HepG2 (cell line): Measurements from ENCODE around the gene ZMIZ1. TPM values are rescaled to one million over a fixed set of nuclear protein-coding genes. Genes with fewer than 3 reads are reported as not detected.

Experiments
- ATAC-seq: fragments of 200-7000 bp; cut with Tn5 transposase; 3 replicates; pipeline ENCODE4 v1.9.1; 2020; ENCODE audit warnings: mild to moderate bottlenecking, moderate library complexity
- BruUV-seq: library from RNA; stranded (reverse); fragments of 400-500 nt; replicated peaks from 2 replicates; lab custom pipeline; 2021; lab: Mats Ljungman, UMichigan
- CTCF ChIA-PET: fragments of 300-600 bp; formaldehyde crosslinking; extraction: SDS; loops from one replicate; lab custom pipeline; 2021; ENCODE audit warnings: low total read pairs, inconsistent platforms, low intra/inter-chr PET ratio; lab: Yijun Ruan, JAX
- POLR2A ChIA-PET: fragments of 350-600 bp; sonication (Branson Sonifier 250); formaldehyde crosslinking; loops from one replicate; lab custom pipeline; 2020; ENCODE audit warnings: antibody characterized with exemption, inconsistent platforms; lab: Yijun Ruan, JAX
- DNase-seq: peaks from one replicate; pipeline ENCODE4 v3.0.0-alpha.2; 2015; ENCODE audit warnings: low spot score
- FAIRE-seq: peaks from 3 replicates; lab custom pipeline; 2011; peaks lifted over from hg19 to GRCh38; lab: Jason Lieb, UNC
- H2AFZ ChIP-seq: one replicate; pipeline ENCODE4 v1.6.1; 2011; ENCODE audit warnings: low read length, inconsistent platforms
- H3K27ac ChIP-seq: fragments of 300-600 bp; 3 replicates; pipeline ENCODE4 v1.8.0; 2011; ENCODE audit warnings: mixed run types, mild to moderate bottlenecking, mixed read lengths, low read length, inconsistent platforms; ENCODE audit not compliant: insufficient read depth; ENCODE audit errors: extremely low read length
- H3K27me3 ChIP-seq, 2 experiments: fragments of 200-600 bp in 1 of 2; 2 replicates in 1 of 2; 3 replicates in 1 of 2; pipeline versions ENCODE4 v1.6.0 to v1.8.0; 2011; ENCODE audit warnings: low read length in 2 of 2, mild to moderate bottlenecking in 2 of 2, moderate library complexity in 2 of 2, inconsistent platforms in 1 of 2; ENCODE audit not compliant: insufficient read depth in 2 of 2, control insufficient read depth in 1 of 2
- H3K36me3 ChIP-seq, 2 experiments: fragments of 200-600 bp in 1 of 2; replicated peaks in 1 of 2; 2 replicates in 1 of 2; 3 replicates in 1 of 2; pipeline versions ENCODE4 v1.5.1 to v1.8.0; 2011; ENCODE audit warnings: low read length in 2 of 2, inconsistent platforms in 1 of 2; ENCODE audit not compliant: insufficient read depth in 2 of 2, control insufficient read depth in 1 of 2
- H3K4me1 ChIP-seq: 2 replicates; pipeline ENCODE4 v1.5.1; 2012; ENCODE audit warnings: low read length, inconsistent platforms; ENCODE audit not compliant: insufficient read depth
- H3K4me2 ChIP-seq: 2 replicates; pipeline ENCODE4 v1.6.0; 2011; ENCODE audit warnings: low read depth, low read length, inconsistent platforms
- H3K4me3 ChIP-seq, 3 experiments: fragments of 200-600 bp in 1 of 3; sonication (generic), shearing (Covaris generic) in 1 of 3; replicated peaks in 1 of 3; 2 replicates each; pipeline ENCODE4 v1.5.1; 2011 to 2016; ENCODE audit warnings: low read length in 3 of 3, inconsistent platforms in 2 of 3, low read depth in 2 of 3, mild to moderate bottlenecking in 2 of 3, control low read depth in 1 of 3, mixed read lengths in 1 of 3; ENCODE audit not compliant: insufficient read depth in 1 of 3
- H3K79me2 ChIP-seq: one replicate; pipeline ENCODE4 v1.6.1; 2011; ENCODE audit warnings: low read length, inconsistent platforms; ENCODE audit not compliant: insufficient read depth
- H3K9ac ChIP-seq: 2 replicates; pipeline ENCODE4 v1.6.0; 2011; ENCODE audit warnings: mild to moderate bottlenecking, low read depth, low read length, inconsistent platforms; ENCODE audit not compliant: insufficient read depth
- H3K9me3 ChIP-seq: 2 replicates; pipeline ENCODE4 v1.5.1; 2012; ENCODE audit warnings: mild to moderate bottlenecking, low read length
- H4K20me1 ChIP-seq: 2 replicates; pipeline ENCODE4 v1.6.0; 2011; ENCODE audit warnings: inconsistent platforms, mild to moderate bottlenecking, low read length, moderate library complexity; ENCODE audit not compliant: insufficient read depth
- EP300 ChIP-seq, 3 experiments: sonication (generic) in 1 of 3; formaldehyde crosslinking in 1 of 3; IDR thresholded peaks; 2 replicates each; pipeline versions ENCODE4 v1.5.1 to v1.6.1; 2011 to 2020; ENCODE audit warnings: low read depth in 2 of 3, low read length in 2 of 3, borderline replicate concordance in 1 of 3, improper control_type of control experiment in 1 of 3, mild to moderate bottlenecking in 1 of 3, missing genetic modification reagents in 1 of 3, moderate library complexity in 1 of 3
- GLMP ChIP-seq: sonication (generic); formaldehyde crosslinking; IDR thresholded peaks from 2 replicates; pipeline ENCODE4 v1.9.0; 2021; ENCODE audit warnings: missing genetic modification reagents, mild to moderate bottlenecking, borderline replicate concordance
- KDM4B ChIP-seq: sonication (generic); formaldehyde crosslinking; IDR thresholded peaks from 2 replicates; pipeline ENCODE4 v1.4.0; 2020; ENCODE audit warnings: missing genetic modification reagents
- MZF1 ChIP-seq: sonication (generic); formaldehyde crosslinking; IDR thresholded peaks from 2 replicates; pipeline ENCODE4 v1.8.1; 2023; ENCODE audit warnings: mild to moderate bottlenecking, missing genetic modification reagents, borderline replicate concordance
- SALL2 ChIP-seq: sonication (generic); formaldehyde crosslinking; IDR thresholded peaks from 2 replicates; pipeline ENCODE4 v1.8.1; 2023; ENCODE audit warnings: mild to moderate bottlenecking, missing genetic modification reagents, inconsistent platforms
- SAP130 ChIP-seq: IDR thresholded peaks from 2 replicates; pipeline ENCODE4 v1.6.1; 2016; ENCODE audit warnings: low read depth
- SATB2 ChIP-seq: sonication (generic); formaldehyde crosslinking; IDR thresholded peaks from 2 replicates; pipeline ENCODE4 v1.5.0; 2020; ENCODE audit warnings: missing genetic modification reagents
- SNAPC4 ChIP-seq: sonication (generic); formaldehyde crosslinking; IDR thresholded peaks from 2 replicates; pipeline ENCODE4 v1.4.0; 2020; ENCODE audit warnings: mild to moderate bottlenecking, missing genetic modification reagents
- ZNF263 ChIP-seq: sonication (generic); formaldehyde crosslinking; IDR thresholded peaks from 2 replicates; pipeline ENCODE4 v1.4.0; 2020; ENCODE audit warnings: missing genetic modification reagents
- WGBS: methylation state at CpG from one replicate; pipeline ENCODE4 v1.1.6; 2017; ENCODE audit warnings: low lambda C conversion rate; 5-methylcytosine and 5-hydroxymethylcytosine counted together
- in situ Hi-C: cut with HindIII; loops from 2 replicates; pipeline ENCODE4 v1.10.0; 2017; ENCODE audit warnings: low pct_unique_long_range_greater_than_20kb; ENCODE audit not compliant: extremely low pct_ligation_motif_present
- intact Hi-C: fragments of 100-400 bp; cut with micrococcal nuclease; formaldehyde crosslinking; loops from one replicate; pipeline ENCODE4 v1.10.0; 2022; ENCODE audit not compliant: unreplicated experiment
- polyA plus RNA-seq, 8 experiments: library from polyadenylated mRNA; depleted of rRNA in 3 of 8; stranded (reverse) in 7 of 8; unstranded in 1 of 8; fragments of >200 nt; fragmentation: Illumina TruSeq in 4 of 8; extraction: Trizol in 4 of 8; gene quantifications; 2 replicates each; pipeline versions ENCODE4 v1.2.1 to v1.2.3, GENCODE V29; 2011 to 2016; ENCODE audit warnings: low read depth in 4 of 8, missing spikeins in 1 of 8, mixed read lengths in 1 of 8; ENCODE audit not compliant: insufficient read depth in 1 of 8
- total RNA-seq, 5 experiments: library from RNA; depleted of rRNA; stranded (reverse); fragments of >200 nt; fragmentation: Illumina TruSeq; extraction: Trizol; gene quantifications; 2 replicates each; pipeline ENCODE4 v1.2.3, GENCODE V29; 2016; ENCODE audit warnings: low read depth in 1 of 5

The ZMIZ1 gene
- total and polyA plus RNA-seq, 2 of the 13 experiments (the other 11 are each of a cell fraction or from before 2014, with no cell fraction given) = 5.3 to 10.2 TPM

DNA sequence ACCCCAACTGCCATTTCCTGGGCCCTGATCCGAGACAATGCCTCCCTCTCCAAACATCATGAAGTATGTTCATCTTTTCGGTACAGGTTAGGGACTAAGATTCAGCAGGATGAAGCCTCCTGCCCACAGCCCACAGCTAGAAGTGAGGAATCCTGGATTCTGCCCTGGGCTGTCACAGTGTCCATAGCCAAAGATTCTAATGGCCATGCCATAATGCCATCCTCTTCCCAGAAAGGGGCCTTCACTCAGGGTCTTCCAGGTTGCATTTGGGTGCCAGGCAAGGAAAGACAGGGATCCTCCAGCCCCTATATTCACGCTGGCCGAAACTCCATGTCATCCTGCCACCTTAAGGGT, 15.7 kb upstream of the ZMIZ1 start:
- Histone ChIP-seq H4K20me1 (no peaks in the 10 kb centered on the region), H3K4me2 (0 out of 2 replicates have a peak overlapping the region, but pooled peaks have one; percentile 5), H2AFZ (no peak overlapping the region), H3K9ac (no peak overlapping the region), H3K9me3 (no peaks in the 10 kb centered on the region), H3K79me2 (no peaks in the 10 kb centered on the region), H3K27me3 (no peaks in the 10 kb centered on the region; a peak in 2 of 5 replicates), H3K36me3 (no peaks in the 10 kb centered on the region), H3K27ac (no peak overlapping the region), H3K4me3 (no peak overlapping the region), H3K4me1 (peaks cover 85% of the 10 kb centered on the region)
- no TSS peak for BruUV-seq
- WGBS = 96% methylated on average over 2 of the region's 4 CpGs
- intact Hi-C loops = loop anchor here (10.0 kb wide), 1 partner anchor 278 kb away; no protein-coding TSS in a partner anchor
- POLR2A ChIA-PET = interaction anchor here (1.1 to 1.8 kb wide), 2 partner anchors 55 to 80 kb away, joined by 3 to 10 read pairs; no protein-coding TSS in a partner anchor
- FAIRE-seq (peak; percentile 26), DNase-seq (no peak), ATAC-seq (no peak)
- TF ChIP-seq EP300 (IDR thresholded peaks at IDR 0.05; ENCODE audit: low read depth in 2 of 2, low read length in 2 of 2) (no peak), EP300 (CRISPR knock-in tag; IDR thresholded peaks at IDR 0.05; ENCODE audit: borderline replicate concordance) (0 out of 2 replicates have a peak, but pooled peaks have one; percentile 2), KDM4B (CRISPR knock-in tag) (no peak)
- CTCF ChIA-PET = no interaction called here
- in situ Hi-C loops = loop anchor here (5.0 kb wide), 1 partner anchor 76 kb away; no protein-coding TSS in a partner anchor

GRCh38 chr10:79053481-79054202, 15.1 kb upstream of the ZMIZ1 start:
- intact Hi-C loops = loop anchor here (10.0 kb wide), 1 partner anchor 279 kb away; no protein-coding TSS in a partner anchor
- no peak overlapping the region for H2AFZ ChIP-seq
- BruUV-seq = no TSS peak
- peaks cover 85% of the 10 kb centered on the region for H3K4me1 ChIP-seq
- H3K4me3 ChIP-seq = no peak overlapping the region
- FAIRE-seq = no peak
- POLR2A ChIA-PET = interaction anchor here (1.3 to 1.8 kb wide), 2 partner anchors 80 to 81 kb away, joined by 6 to 10 read pairs; no protein-coding TSS in a partner anchor
- no peak overlapping the region for H3K27ac ChIP-seq
- 68% methylated on average over 8 of the region's 11 CpGs for WGBS
- H3K4me2 ChIP-seq = no peak overlapping the region
- H3K9me3 ChIP-seq = no peaks in the 10 kb centered on the region
- no peaks in the 10 kb centered on the region for H4K20me1 ChIP-seq
- ATAC-seq = no peak
- in situ Hi-C loops = loop anchor here (5.0 kb wide), 1 partner anchor 76 kb away; no protein-coding TSS in a partner anchor
- H3K36me3 ChIP-seq = no peaks in the 10 kb centered on the region
- no peaks in the 10 kb centered on the region for H3K79me2 ChIP-seq
- CTCF ChIA-PET = no interaction called here
- H3K27me3 ChIP-seq = no peaks in the 10 kb centered on the region; a peak in 2 of 5 replicates
- DNase-seq = no peak
- H3K9ac ChIP-seq = no peak overlapping the region
- TF ChIP-seq GLMP (CRISPR knock-in tag) (no peak), MZF1 (CRISPR knock-in tag) (no peak), SAP130 (CRISPR knock-in tag) (no peak), SATB2 (no peak), SALL2 (no peak), ZNF263 (no peak), SNAPC4 (CRISPR knock-in tag) (no peak)
